Measurements from ENCODE around the gene ARL4D.

ARL4D gene

DNA sequence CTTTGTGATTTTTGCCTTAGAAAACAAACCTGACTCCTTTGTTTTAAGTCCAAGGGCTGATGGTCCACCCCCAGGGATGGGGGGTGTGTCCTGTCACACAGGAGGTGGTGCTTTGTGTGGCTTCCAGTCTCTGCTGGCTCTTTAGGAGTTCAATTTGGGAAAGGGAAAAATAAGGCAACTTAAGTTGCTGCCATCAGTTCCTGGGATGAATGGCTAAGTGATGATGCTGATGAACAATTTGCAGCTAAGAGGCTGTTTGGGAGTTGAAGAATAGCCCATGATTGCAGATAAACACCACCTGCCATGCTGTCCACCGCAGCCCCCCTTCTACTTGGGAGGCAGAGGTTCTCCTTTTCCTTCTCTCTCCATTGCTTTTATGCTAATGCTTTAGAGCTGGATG is 40.2 kb downstream of the ARL4D start:
- DNase-seq (ENCODE audit: low spot score in 2 of 2), result no peak
- Mint-ChIP-seq H3K9me3 (no peaks in the 10 kb centered on the region), H3K36me3 (no peaks in the 10 kb centered on the region), H3K27me3 (peaks cover 6% of the 10 kb centered on the region), H3K4me3 (no peak overlapping the region), H3K27ac (no peak overlapping the region), H3K4me1 (no peaks in the 10 kb centered on the region)
- no peak for ATAC-seq (ENCODE audit: low read depth)

DNA sequence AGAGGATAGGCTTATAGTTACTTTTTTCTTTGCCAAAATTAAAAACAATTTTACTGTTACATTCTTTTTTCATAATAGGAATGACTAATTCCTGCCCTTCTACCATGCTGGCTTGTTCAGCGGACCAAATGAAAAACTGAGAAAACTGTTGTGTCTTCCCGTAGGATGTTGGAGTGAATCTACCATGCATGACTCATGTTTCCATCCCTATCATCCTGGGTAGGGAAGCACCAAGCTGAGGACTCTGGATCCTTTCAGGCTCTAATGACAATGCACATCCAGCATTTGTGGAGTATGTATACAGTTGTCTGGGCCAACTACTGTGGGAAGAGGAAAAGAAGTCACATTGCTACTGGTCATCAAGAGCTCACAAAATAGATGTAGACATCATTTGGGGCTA is 43.9 kb downstream of the ARL4D start:
- H3K9me3 Mint-ChIP-seq, result no peaks in the 10 kb centered on the region
- DNase-seq (ENCODE audit: low spot score in 2 of 2) (no peak), ATAC-seq (ENCODE audit: low read depth) (no peak)
- H3K36me3 Mint-ChIP-seq, result no peaks in the 10 kb centered on the region
- no peak overlapping the region for H3K27ac Mint-ChIP-seq
- no peak overlapping the region for H3K4me3 Mint-ChIP-seq
- H3K4me1 Mint-ChIP-seq, result no peaks in the 10 kb centered on the region
- H3K27me3 Mint-ChIP-seq, result peaks cover 3% of the 10 kb centered on the region

DNA sequence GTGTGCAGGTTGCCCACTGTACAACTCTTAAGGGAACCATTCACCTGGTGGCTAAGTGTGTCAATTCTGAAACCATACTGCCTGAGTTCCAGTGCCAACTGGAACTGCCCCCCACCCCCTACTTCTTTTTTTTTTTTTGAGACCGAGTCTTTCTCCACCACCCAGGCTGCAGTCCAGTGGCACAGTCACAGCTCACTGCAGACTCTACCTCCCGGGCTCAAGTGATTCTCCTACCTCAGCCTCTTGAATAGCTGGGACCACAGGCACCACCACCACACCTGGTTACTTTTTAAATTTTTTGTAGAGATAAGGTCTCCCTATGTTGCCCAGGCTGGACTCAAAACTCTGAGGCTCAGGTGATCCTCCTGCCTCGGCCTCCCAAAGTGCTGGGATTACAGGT is 44.6 kb downstream of the ARL4D start:
- H3K4me3 Mint-ChIP-seq, result no peak overlapping the region
- no peak overlapping the region for H3K27ac Mint-ChIP-seq
- ATAC-seq (ENCODE audit: low read depth), result no peak
- no peaks in the 10 kb centered on the region for H3K36me3 Mint-ChIP-seq
- peaks cover 3% of the 10 kb centered on the region for H3K27me3 Mint-ChIP-seq
- H3K4me1 Mint-ChIP-seq, result no peaks in the 10 kb centered on the region
- no peaks in the 10 kb centered on the region for H3K9me3 Mint-ChIP-seq
- no peak for DNase-seq (ENCODE audit: low spot score in 2 of 2)

DNA sequence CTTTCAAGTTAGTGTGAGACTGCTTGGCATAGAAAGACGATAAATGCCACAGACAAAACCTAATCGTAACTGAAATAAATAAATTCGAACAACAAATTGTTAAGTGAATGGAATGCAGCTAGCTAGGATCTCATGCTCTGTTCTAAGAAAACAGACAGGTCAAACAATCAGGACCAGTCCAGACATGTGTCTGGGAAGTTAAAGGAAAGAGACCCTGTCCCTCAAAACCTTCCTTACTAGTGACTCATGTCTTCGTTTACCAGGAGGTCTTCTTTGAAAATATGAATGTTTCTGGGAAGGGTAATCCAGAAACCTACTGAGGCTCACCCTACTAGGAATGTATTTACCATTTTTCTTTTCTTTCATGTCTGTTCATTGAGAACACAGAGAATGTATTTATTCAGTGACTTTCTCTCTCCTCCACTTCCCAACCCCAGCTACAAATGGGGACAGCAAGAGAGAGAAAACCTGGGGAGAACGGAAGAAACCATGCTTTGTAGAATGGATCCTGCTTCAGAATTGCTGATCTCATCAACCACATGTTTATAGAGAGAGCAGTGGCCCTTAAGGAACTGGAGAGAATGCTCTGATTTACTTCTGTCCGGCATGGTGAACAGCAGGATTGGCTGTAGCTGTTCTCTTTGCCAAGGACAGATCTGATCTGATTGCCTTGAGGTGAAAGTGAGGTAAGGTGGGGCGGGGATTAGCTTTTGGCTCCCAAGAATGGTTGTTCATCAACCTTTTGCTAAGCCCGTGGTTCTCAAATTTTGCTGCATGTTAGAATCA is 45.6 kb downstream of the ARL4D start:
- ATAC-seq (ENCODE audit: low read depth), result no peak

DNA sequence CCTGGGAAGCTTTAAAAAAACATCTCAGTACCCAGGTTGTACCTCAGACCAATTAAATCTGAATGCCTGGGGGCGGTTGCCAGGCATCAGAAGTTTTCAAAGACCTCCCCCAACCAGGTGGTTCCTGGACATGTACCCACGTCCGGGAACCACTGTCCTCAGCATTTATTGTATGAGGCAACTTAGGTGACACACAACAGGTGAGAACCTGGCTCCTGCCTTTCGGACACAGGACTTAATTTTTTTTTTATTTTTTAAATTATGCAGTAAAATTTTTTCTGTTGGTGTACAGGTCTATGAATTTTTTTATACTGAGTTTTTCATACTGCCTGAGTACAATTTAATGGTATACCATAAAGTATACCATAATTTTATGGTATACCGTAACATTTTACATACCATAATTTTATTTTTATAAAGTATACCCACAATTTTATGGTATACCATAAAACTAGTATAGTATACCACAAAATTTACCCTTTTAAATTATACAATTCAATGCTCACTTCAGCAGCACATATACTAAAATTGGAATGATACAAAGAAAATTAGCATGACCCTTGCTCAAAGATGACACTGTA is 46.3 kb downstream of the ARL4D start:
- no peak for DNase-seq (ENCODE audit: low spot score in 2 of 2)
- no peak for ATAC-seq (ENCODE audit: low read depth)
- Mint-ChIP-seq H3K4me3 (no peak overlapping the region), H3K9me3 (no peaks in the 10 kb centered on the region), H3K4me1 (no peaks in the 10 kb centered on the region), H3K36me3 (no peaks in the 10 kb centered on the region), H3K27ac (no peak overlapping the region), H3K27me3 (peaks cover 6% of the 10 kb centered on the region)

More for the DNA sequence above, 45.6 kb downstream of the ARL4D start:
- H3K4me1 Mint-ChIP-seq, result no peaks in the 10 kb centered on the region
- no peaks in the 10 kb centered on the region for H3K9me3 Mint-ChIP-seq
- H3K4me3 Mint-ChIP-seq, result no peak overlapping the region
- no peak for DNase-seq (ENCODE audit: low spot score in 2 of 2)
- peaks cover 6% of the 10 kb centered on the region for H3K27me3 Mint-ChIP-seq
- no peak overlapping the region for H3K27ac Mint-ChIP-seq
- no peaks in the 10 kb centered on the region for H3K36me3 Mint-ChIP-seq

DNA sequence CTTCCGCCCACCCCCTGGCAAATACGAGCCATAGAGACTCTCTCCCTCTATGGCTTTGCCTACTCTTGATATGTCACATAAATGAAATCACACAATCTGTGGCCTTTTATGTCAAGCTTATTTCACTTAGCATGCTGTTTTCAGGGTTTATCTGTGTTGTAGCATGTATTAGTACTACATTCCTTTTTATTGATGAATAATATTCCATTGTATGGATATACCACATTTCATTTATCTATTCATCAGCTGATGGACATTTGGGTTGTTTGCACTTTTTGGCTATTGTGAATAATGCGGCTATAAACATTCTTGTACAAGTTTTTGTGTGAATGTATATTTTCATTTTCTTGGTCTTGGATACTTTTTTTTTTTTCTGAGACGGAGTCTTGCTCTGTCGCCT is 48.0 kb downstream of the ARL4D start:
- H3K36me3 Mint-ChIP-seq, result no peaks in the 10 kb centered on the region
- no peak overlapping the region for H3K4me3 Mint-ChIP-seq
- no peak overlapping the region for H3K27ac Mint-ChIP-seq
- no peaks in the 10 kb centered on the region for H3K4me1 Mint-ChIP-seq
- DNase-seq (ENCODE audit: low spot score in 2 of 2) (no peak), ATAC-seq (ENCODE audit: low read depth) (no peak)
- no peaks in the 10 kb centered on the region for H3K9me3 Mint-ChIP-seq
- peaks cover 6% of the 10 kb centered on the region for H3K27me3 Mint-ChIP-seq

DNA sequence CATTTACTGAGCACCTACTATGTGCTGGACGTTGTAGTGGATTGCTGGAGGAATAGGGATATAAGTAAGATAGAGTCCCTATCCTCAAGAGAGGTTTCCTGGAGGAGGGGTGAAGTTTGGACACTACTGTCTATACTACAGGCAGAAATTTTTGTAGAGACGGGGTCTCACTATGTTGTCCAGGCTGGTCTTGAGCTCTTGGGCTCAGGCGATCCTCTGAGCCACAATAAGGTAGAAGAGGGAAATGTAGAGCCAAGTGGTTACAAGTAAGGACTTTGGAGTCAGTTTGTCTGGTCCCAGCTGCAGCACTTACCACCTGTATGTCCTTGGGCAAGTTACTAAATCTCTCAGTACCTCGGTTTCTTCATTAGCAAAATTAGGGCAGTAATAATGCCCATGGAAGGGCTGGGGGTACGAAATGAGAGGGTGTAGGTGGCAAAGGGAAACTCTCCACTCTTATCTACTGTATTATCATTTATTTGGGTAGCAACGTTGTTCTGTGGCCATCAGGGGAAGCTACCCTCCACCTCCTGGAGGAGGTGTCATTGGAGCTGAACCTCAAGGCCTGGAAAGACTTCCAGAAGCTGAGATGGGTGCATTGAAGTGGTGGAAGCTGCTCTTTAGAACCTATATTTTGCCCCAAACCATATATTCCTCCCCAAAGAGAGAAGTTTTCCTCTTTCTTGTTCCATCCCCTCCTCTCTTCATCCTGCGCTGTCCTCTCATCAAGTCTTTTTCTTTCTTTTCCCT is 50.1 kb downstream of the ARL4D start:
- Mint-ChIP-seq H3K27ac (no peak overlapping the region), H3K36me3 (no peaks in the 10 kb centered on the region), H3K27me3 (peaks cover 10% of the 10 kb centered on the region), H3K9me3 (no peaks in the 10 kb centered on the region), H3K4me1 (no peaks in the 10 kb centered on the region), H3K4me3 (no peak overlapping the region)
- DNase-seq (ENCODE audit: low spot score in 2 of 2) (no peak), ATAC-seq (ENCODE audit: low read depth) (no peak)

DNA sequence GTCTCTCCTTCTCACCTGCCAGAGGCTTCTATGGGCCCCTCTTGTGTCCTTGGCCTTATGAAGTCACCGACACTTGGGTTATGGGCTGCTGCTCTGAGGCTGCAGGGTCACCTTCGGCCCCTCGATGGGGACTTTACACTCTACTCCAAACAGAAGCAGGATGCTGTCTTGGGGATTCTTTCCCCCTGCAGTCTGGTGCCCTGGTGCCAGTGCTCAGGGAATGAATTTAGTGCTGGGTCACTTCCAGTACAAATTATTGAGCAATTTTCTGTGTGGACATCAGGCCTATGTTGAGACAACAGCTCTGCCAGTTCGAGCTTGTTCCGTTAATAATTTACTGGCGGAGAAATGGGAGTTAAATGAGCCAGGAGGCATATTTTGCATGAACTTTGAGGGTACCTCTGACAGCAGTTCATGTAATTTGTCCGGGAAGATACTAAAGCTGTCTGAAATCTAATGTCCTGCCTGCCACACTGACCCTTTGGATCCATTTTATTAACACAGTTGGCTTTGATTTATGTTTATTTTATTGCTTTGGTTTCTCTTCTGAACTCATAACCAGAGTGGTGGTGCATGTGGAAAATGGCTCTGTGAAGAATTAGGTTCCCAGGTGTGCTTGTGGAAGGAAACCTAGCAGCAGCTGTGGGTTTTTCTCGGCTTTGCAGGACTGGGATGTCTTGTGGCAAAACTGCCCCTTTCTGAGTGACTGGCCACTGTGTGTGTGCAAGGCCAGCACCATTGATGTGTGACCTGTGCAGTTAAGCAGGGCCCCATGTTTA is 50.9 kb downstream of the ARL4D start:
- Mint-ChIP-seq H3K4me3 (no peak overlapping the region), H3K27ac (no peak overlapping the region), H3K36me3 (no peaks in the 10 kb centered on the region), H3K9me3 (no peaks in the 10 kb centered on the region), H3K4me1 (no peaks in the 10 kb centered on the region), H3K27me3 (peaks cover 11% of the 10 kb centered on the region)
- ATAC-seq (ENCODE audit: low read depth) (no peak), DNase-seq (ENCODE audit: low spot score in 2 of 2) (no peak)

All from memory B cell (primary cell).